ENCODE measurements around the gene GPS1.

Gene GPS1

DNA sequence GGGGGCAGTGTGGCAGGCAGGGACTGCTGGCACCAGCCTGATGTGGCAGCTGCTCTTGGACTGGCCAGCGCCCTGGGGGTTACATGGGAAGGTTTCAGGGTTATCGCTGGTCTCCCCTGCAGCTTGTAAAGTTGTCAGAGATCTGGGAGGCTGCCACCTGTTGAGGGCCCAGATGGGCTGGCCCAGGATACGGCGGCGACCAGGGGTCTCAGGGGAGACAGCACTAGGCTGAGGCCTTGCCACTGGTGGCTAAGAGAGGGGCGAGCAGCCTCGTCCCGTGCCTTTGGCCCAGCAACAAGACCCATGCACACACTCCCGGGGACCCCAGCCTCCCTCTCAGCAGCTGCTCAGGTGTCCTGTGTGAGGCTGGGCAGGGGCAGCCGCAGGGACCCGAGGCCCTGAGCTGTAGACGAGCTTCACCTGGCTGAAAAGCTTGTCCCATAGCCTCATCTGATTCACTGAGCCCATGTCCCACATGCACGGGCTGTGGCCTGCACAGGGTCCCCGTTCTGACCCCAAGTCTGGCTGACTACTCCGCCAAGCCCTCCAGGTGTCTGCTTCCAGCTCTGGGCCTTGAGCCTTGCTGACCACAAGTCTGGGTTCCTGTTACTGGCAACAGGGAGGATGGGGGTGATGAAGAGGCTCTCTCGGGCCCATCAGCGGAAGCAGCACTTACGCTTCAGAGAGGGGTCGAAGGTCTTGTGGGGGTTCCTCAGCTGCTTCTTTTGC is 7.7 kb downstream of the GPS1 start:
- no peak for DNase-seq (ENCODE audit: low read depth)

GRCh38 chr17:82060001-82060380 is 8.3 kb downstream of the GPS1 start:
- no peak for DNase-seq (ENCODE audit: low read depth)

DNA sequence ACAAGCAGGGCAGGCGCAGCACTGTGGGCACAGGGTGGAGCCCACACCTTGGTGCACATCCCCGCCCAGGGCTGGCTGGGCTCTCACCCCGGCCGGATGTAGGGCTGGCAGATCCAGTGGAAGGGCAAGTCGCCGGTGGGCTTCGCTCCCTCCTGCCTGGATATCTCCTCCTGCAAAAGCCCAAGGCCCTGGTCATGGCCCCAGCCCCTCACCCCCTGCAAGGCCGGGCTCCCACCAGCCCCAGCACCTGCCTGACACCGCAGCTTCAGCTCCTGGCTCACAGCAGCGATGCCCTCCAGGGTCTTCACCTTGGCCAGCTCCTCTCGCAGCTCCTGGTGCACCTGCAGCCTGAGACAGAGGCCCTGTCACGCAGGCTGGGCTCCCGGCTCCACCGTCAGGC is 8.9 kb downstream of the GPS1 start:
- DNase-seq (ENCODE audit: low read depth): no peak

DNA sequence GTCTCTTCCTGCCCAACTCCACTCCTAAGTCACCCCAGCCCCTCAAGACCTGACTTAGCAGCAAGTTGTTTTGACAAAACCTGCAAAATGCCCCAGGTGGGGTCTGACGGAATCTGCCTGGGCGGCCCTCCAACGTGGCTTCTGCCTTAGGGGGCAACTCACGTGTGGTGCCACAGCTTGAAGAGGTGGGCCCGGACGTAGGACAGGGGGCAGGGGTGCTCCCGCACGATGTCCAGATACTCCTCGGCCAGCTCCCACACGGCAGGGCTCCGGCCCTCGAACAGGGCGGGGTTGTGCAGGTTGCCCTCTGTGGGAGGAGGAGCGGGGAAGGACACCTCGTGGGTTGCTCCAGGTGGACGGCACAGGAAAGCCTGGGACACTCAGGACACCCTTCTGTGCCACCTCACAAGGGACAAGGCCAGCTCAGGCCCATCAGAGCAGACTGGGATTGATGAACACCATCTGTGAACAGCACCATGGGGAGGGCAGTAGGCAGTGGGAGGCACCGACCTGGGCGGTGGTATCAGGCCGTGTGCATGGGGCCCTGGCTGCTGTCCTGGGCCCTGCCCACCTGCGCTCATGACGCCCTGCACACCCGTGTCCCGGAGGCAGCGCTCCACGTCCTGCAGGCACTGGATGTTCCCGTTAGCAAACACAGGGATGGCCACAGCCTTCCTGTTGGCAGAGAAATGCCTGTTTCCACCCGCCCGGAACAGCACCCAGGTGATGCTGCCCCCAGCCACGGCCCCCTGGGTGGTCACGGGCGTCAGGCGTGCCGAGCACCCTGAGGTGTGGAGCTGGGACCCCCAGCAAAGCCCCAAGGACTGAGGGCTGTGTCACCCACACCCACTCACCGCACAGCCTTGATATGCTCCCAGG is 9.6 kb downstream of the GPS1 start:
- DNase-seq (ENCODE audit: low read depth): no peak

- no peak for DNase-seq (ENCODE audit: low read depth)
Observed at GRCh38 chr17:82062076-82062983, 10.6 kb downstream of the GPS1 start.

- no peak for DNase-seq (ENCODE audit: low read depth)
Observed at GRCh38 chr17:82062984-82063368, 11.3 kb downstream of the GPS1 start.

GRCh38 chr17:82063424-82064415 is 12.0 kb downstream of the GPS1 start:
- DNase-seq (ENCODE audit: low read depth): no peak

DNA sequence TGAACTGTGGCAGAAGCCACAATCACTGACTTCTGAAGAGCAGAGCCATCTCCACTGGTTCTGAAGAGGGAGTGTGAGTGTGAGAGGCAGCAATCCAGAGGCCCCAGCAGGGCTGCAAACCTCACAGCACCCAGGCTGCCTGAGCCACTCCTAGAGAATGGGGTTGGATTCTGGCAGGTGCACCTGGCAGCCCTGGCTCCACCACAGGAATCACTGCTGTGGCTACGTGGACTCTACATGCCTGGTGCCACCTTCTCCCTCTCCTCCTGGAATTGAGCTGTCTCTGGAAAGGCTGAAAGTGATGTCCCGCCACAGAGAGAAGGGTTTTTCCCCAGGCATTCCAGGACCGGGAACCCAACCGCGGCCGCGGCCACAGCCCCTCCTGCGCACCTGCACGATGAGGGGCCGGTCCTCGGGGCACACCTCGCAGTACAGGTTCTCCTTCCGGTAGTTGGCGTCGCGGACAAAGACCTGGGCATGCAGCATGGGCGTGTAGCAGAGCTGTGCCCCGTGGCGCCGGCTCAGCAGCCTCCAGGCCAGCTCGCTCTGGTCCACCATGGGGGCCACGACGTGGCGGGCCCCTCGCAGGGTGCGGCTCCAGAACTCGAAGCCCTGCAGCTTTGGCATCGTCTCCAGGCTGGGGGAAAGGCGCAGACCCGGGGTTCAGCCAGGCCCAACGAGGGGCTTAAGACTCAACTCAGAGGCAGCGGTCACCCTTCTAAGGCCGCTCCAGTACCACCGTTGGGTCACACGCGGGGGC is 12.9 kb downstream of the GPS1 start:
- no peak for DNase-seq (ENCODE audit: low read depth)

- DNase-seq (ENCODE audit: low read depth): no peak
Observed at GRCh38 chr17:82065193-82065637, 13.5 kb downstream of the GPS1 start.

- peak; percentile 58 for DNase-seq (ENCODE audit: low read depth)
Observed at GRCh38 chr17:82065638-82066303, 14.1 kb downstream of the GPS1 start, which contains the start of gene DUS1L. TSS of gene DUS1L (minus strand) at chr17:82065804. CDS start at chr17:82065059, 745 bp downstream.

GRCh38 chr17:82070611-82071010 is 18.9 kb downstream of the GPS1 start:
- no peak for DNase-seq (ENCODE audit: low read depth)

GRCh38 chr17:82072827-82073226 is 21.1 kb downstream of the GPS1 start:
- DNase-seq (ENCODE audit: low read depth): no peak

DNA sequence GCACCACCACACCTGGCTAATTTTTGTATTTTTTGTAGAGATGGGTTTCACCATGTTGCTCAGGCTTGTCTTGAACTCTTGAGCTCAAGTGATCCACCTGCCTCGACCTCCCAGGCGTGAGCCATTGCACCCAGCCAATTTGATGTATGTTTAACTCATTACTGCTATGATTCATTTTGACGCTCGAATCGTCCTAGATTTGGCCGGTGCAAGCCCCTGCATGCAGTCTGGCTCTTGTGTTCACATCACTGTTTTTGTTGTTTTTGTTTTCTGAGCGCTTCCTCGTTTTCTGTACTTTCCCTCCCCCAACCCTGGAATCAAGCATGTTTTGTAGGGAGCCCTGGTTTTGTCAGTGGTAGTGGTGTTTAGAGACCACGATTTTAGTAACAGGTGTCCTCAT is 21.7 kb downstream of the GPS1 start:
- DNase-seq (ENCODE audit: low read depth): no peak

DNA sequence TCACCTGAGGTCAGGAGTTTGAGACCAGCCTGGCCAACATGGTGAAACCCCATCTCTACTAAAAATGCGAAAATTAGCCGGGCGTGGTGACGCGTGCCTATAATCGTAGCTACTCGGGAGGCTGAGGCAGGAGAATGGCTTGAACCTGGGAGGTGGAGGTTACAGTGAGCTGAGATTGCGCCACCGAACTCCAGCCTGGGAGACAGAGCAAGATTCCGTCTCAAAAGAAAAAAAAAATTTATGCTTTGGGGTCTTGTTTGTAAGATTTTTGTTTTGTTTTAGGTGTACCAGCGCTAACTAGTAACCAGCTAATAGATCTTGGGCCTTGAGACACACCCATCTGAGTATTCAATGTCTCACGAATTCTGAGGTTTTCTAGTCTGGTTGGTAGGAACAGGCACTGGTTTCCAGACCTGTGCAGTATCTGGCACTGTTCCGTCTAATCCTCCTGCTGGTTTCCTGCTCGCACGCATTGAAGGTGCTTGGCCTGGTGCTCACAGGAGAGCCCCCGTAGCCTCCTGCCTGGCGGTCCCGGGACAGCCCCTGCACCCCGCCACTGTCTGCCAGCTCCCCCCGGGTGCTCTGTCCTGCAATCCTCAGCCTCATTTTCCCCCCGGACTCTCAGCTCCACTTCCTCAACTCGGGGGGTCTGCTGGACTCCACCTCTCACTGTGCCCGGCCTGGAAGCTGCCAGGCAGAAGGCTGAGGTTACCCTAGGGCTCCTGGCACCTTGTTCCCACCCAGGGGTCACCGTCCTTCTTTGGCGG is 24.5 kb downstream of the GPS1 start:
- DNase-seq (ENCODE audit: low read depth): no peak

DNA sequence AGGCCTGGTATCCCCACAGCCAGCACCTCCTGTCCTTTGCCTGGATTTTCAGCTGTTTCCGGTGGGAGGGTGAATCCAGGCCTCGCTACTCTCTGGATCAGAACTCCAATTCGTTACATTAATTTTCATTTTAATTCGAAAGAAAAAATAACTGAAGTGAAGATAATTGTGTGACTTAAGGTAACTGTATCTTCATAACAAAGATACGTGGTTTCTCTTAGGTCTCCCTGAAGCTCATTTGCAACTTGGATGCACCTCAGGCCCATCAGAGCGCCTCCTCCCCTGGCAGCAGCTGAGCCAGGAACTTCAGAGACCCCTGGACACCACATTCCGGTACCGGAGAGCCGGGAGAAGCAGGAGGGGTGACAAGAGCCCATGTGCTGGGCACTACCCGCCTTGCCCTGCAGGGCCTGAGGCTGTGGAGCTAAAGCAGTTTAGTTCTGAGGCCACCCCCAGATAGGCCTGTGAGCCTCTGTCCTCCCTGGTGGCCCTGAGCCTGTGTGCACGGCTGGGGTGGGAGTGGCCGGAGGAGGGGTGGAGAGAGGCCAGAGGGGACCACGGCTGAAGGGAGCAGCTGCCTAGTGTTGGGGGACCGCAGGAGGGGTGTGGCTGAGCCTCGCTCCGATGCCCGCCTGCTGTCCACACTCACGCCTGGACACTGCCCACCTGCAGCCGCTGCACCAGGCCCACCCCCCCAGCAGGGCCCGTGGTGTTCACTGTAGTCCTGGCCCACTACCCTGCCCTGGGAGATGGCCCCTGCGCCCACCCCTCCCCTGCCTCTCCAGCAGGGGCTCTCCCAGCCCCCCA is 25.3 kb downstream of the GPS1 start:
- DNase-seq (ENCODE audit: low read depth): no peak

DNA sequence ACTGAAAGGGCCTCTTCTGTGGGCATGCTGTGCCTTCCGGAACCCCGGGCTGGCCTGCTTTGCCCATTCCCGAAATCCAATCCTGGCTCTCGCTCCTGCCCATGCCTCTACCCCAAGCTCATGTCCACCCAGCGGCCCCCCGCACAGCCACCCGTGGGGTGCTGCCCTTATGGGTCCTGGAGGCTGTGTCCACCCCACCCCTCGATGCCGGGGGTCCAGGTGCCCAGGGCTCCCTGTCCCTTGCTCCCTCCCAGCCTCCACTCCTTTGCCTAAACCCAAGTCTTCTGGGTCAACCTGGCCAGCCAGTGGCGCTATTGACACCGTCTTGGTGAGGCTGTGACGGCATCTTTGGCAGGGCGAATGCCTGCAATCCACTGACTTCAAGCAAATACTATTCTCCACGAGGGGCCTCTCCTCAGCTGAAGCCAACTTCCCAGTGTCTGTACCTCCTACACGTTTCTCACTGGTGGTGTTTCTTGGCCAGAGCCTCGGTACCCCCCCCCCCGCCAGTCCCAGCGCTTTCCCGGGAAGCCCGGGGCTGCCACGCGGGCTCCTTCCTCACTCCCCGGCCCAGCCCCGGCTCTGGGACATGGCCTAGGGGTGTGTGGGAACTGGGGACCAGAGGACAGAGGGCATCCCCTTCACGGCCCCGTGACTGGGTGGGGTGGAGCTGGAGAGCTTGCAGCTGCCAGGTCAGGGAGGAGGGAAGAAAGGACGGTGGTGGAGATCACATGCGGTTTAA is 26.1 kb downstream of the GPS1 start:
- no peak for DNase-seq (ENCODE audit: low read depth)

- no peak for DNase-seq (ENCODE audit: low read depth)
Observed at GRCh38 chr17:82078433-82078832, 26.7 kb downstream of the GPS1 start.
